ENCODE results near the gene CUBN. TPM values are rescaled to one million over a fixed set of nuclear protein-coding genes. Genes with fewer than 3 reads are reported as not detected.

Gene CUBN
- polyA plus RNA-seq, 4 donors: 0.18 to 161 TPM; not detected in 2

GRCh38 chr10:16867556-16867955 lies 262.1 kb downstream of the CUBN start:
- Histone ChIP-seq H3K4me1 (ENCODE audit: control insufficient read depth in 3 of 3, insufficient read depth in 2 of 3, low read depth in 1 of 3, low read length in 2 of 3) (no peaks in the 10 kb centered on the region), H3K27ac (ENCODE audit: low read depth in 1 of 3, low read length in 2 of 3) (no peak overlapping the region), H3K36me3 (ENCODE audit: control insufficient read depth in 3 of 3, insufficient read depth in 2 of 3, low read depth in 1 of 3, low read length in 3 of 3) (no peaks in the 10 kb centered on the region), H3K9me3 (ENCODE audit: control insufficient read depth in 2 of 2, insufficient read depth in 1 of 2, low read depth in 1 of 2, low read length in 1 of 2) (no peaks in the 10 kb centered on the region), H3K4me3 (ENCODE audit: low read depth in 1 of 3, low read length in 3 of 3) (no peak overlapping the region), H3K27me3 (ENCODE audit: control insufficient read depth in 3 of 3, insufficient read depth in 3 of 3, low read length in 3 of 3) (no peaks in the 10 kb centered on the region)
- 48 to 52% (median 50%) methylated on average over 2 of the region's 2 CpGs for WGBS, 3 donors
- no peak for FAIRE-seq
- DNase-seq: no peak

DNA sequence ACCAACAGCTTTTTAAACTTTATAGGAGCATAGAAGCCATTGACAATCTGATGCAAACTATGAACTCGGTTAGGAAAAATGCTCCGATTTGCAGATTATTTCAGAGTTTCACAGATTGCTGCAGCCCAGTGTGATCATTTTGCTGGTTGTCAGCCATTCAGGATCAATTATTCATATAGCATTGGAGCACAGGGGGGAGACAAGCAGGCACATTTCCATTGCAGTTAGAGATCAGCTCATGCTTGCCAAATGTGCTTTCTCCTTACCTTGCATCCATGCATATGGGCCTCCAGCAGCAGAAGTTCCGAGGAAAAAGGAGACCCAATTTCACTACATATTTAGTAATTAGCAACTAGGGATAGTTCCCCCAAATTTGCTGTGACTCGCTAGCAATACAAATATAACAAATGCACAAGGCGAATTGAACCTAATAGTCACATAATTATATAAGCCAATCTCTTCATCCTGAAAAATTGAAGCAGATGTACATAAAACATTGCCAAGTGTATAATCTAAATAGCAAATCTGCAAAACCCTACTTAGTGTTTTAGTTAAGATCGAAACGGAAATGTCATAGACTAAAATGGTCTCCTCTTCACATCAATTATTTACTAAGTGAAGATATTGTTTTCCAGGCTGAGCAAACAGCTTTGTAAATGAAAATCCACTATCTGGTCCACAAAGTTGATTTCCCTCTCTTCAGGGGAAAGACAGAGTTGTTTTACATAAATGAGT lies 262.9 kb downstream of the CUBN start:
- Histone ChIP-seq H3K27ac (ENCODE audit: low read depth in 1 of 3, low read length in 2 of 3) (no peak overlapping the region), H3K27me3 (ENCODE audit: control insufficient read depth in 3 of 3, insufficient read depth in 3 of 3, low read length in 3 of 3) (no peaks in the 10 kb centered on the region), H3K36me3 (ENCODE audit: control insufficient read depth in 3 of 3, insufficient read depth in 2 of 3, low read depth in 1 of 3, low read length in 3 of 3) (no peaks in the 10 kb centered on the region), H3K4me1 (ENCODE audit: control insufficient read depth in 3 of 3, insufficient read depth in 2 of 3, low read depth in 1 of 3, low read length in 2 of 3) (no peaks in the 10 kb centered on the region), H3K9me3 (ENCODE audit: control insufficient read depth in 2 of 2, insufficient read depth in 1 of 2, low read depth in 1 of 2, low read length in 1 of 2) (no peaks in the 10 kb centered on the region), H3K4me3 (ENCODE audit: low read depth in 1 of 3, low read length in 3 of 3) (no peak overlapping the region)
- FAIRE-seq (no peak), DNase-seq (no peak)
- 78 to 90% (median 87%) methylated on average over 7 of the region's 7 CpGs for WGBS, 3 donors

GRCh38 chr10:16865766-16866165 lies 263.8 kb downstream of the CUBN start:
- no peak overlapping the region for H3K27ac ChIP-seq (ENCODE audit: low read depth in 1 of 3, low read length in 2 of 3)
- WGBS, 3 donors: 83 to 89% (median 84%) methylated on average over 7 of the region's 7 CpGs
- FAIRE-seq: no peak
- H3K4me1 ChIP-seq (ENCODE audit: control insufficient read depth in 3 of 3, insufficient read depth in 2 of 3, low read depth in 1 of 3, low read length in 2 of 3): no peaks in the 10 kb centered on the region
- no peaks in the 10 kb centered on the region for H3K9me3 ChIP-seq (ENCODE audit: control insufficient read depth in 2 of 2, insufficient read depth in 1 of 2, low read depth in 1 of 2, low read length in 1 of 2)
- H3K27me3 ChIP-seq (ENCODE audit: control insufficient read depth in 3 of 3, insufficient read depth in 3 of 3, low read length in 3 of 3): no peaks in the 10 kb centered on the region
- no peak for DNase-seq
- no peaks in the 10 kb centered on the region for H3K36me3 ChIP-seq (ENCODE audit: control insufficient read depth in 3 of 3, insufficient read depth in 2 of 3, low read depth in 1 of 3, low read length in 3 of 3)
- no peak overlapping the region for H3K4me3 ChIP-seq (ENCODE audit: low read depth in 1 of 3, low read length in 3 of 3)

GRCh38 chr10:16863766-16864165 lies 265.8 kb downstream of the CUBN start:
- WGBS, 3 donors: 67 to 76% (median 70%) methylated on average over 2 of the region's 2 CpGs
- no peaks in the 10 kb centered on the region for H3K9me3 ChIP-seq (ENCODE audit: control insufficient read depth in 2 of 2, insufficient read depth in 1 of 2, low read depth in 1 of 2, low read length in 1 of 2)
- DNase-seq (no peak), FAIRE-seq (no peak)
- H3K4me1 ChIP-seq (ENCODE audit: control insufficient read depth in 3 of 3, insufficient read depth in 2 of 3, low read depth in 1 of 3, low read length in 2 of 3): no peaks in the 10 kb centered on the region
- H3K36me3 ChIP-seq (ENCODE audit: control insufficient read depth in 3 of 3, insufficient read depth in 2 of 3, low read depth in 1 of 3, low read length in 3 of 3): no peaks in the 10 kb centered on the region
- no peak overlapping the region for H3K4me3 ChIP-seq (ENCODE audit: low read depth in 1 of 3, low read length in 3 of 3)
- no peaks in the 10 kb centered on the region for H3K27me3 ChIP-seq (ENCODE audit: control insufficient read depth in 3 of 3, insufficient read depth in 3 of 3, low read length in 3 of 3)
- no peak overlapping the region for H3K27ac ChIP-seq (ENCODE audit: low read depth in 1 of 3, low read length in 2 of 3)

- 86 to 94% (median 92%) methylated on average over 4 of the region's 4 CpGs for WGBS, 3 donors
- DNase-seq: no peak
Measured at GRCh38 chr10:16857419-16857818, 272.2 kb downstream of the CUBN start.

GRCh38 chr10:16856567-16856966 lies 273.0 kb downstream of the CUBN start:
- Histone ChIP-seq H3K27me3 (ENCODE audit: control insufficient read depth in 3 of 3, insufficient read depth in 3 of 3, low read length in 3 of 3) (no peaks in the 10 kb centered on the region), H3K36me3 (ENCODE audit: control insufficient read depth in 3 of 3, insufficient read depth in 2 of 3, low read depth in 1 of 3, low read length in 3 of 3) (no peaks in the 10 kb centered on the region), H3K9me3 (ENCODE audit: control insufficient read depth in 2 of 2, insufficient read depth in 1 of 2, low read depth in 1 of 2, low read length in 1 of 2) (no peaks in the 10 kb centered on the region), H3K4me3 (ENCODE audit: low read depth in 1 of 3, low read length in 3 of 3) (no peak overlapping the region), H3K4me1 (ENCODE audit: control insufficient read depth in 3 of 3, insufficient read depth in 2 of 3, low read depth in 1 of 3, low read length in 2 of 3) (peaks cover 0 to 9% (median 0%) of the 10 kb centered on the region in 3 donors), H3K27ac (ENCODE audit: low read depth in 1 of 3, low read length in 2 of 3) (no peak overlapping the region)
- FAIRE-seq (no peak), DNase-seq (no peak)
- 55 to 69% (median 66%) methylated on average over 4 of the region's 4 CpGs for WGBS, 3 donors

More at GRCh38 chr10:16857419-16857818, 272.2 kb downstream of the CUBN start:
- Histone ChIP-seq H3K27me3 (ENCODE audit: control insufficient read depth in 3 of 3, insufficient read depth in 3 of 3, low read length in 3 of 3) (no peaks in the 10 kb centered on the region), H3K4me1 (ENCODE audit: control insufficient read depth in 3 of 3, insufficient read depth in 2 of 3, low read depth in 1 of 3, low read length in 2 of 3) (peaks cover 0 to 9% (median 0%) of the 10 kb centered on the region in 3 donors), H3K4me3 (ENCODE audit: low read depth in 1 of 3, low read length in 3 of 3) (no peak overlapping the region), H3K36me3 (ENCODE audit: control insufficient read depth in 3 of 3, insufficient read depth in 2 of 3, low read depth in 1 of 3, low read length in 3 of 3) (no peaks in the 10 kb centered on the region), H3K9me3 (ENCODE audit: control insufficient read depth in 2 of 2, insufficient read depth in 1 of 2, low read depth in 1 of 2, low read length in 1 of 2) (no peaks in the 10 kb centered on the region), H3K27ac (ENCODE audit: low read depth in 1 of 3, low read length in 2 of 3) (no peak overlapping the region)
- FAIRE-seq: no peak

- FAIRE-seq (no peak), DNase-seq (no peak)
- 74 to 80% (median 78%) methylated on average over 5 of the region's 5 CpGs for WGBS, 3 donors
- Histone ChIP-seq H3K9me3 (ENCODE audit: control insufficient read depth in 2 of 2, insufficient read depth in 1 of 2, low read depth in 1 of 2, low read length in 1 of 2) (no peaks in the 10 kb centered on the region), H3K4me3 (ENCODE audit: low read depth in 1 of 3, low read length in 3 of 3) (no peak overlapping the region), H3K4me1 (ENCODE audit: control insufficient read depth in 3 of 3, insufficient read depth in 2 of 3, low read depth in 1 of 3, low read length in 2 of 3) (peaks cover 0 to 9% (median 0%) of the 10 kb centered on the region in 3 donors), H3K27ac (ENCODE audit: low read depth in 1 of 3, low read length in 2 of 3) (no peak overlapping the region), H3K36me3 (ENCODE audit: control insufficient read depth in 3 of 3, insufficient read depth in 2 of 3, low read depth in 1 of 3, low read length in 3 of 3) (no peaks in the 10 kb centered on the region), H3K27me3 (ENCODE audit: control insufficient read depth in 3 of 3, insufficient read depth in 3 of 3, low read length in 3 of 3) (no peaks in the 10 kb centered on the region)
Measured at GRCh38 chr10:16856092-16856491, 273.5 kb downstream of the CUBN start.

- H3K27me3 ChIP-seq (ENCODE audit: control insufficient read depth in 3 of 3, insufficient read depth in 3 of 3, low read length in 3 of 3): no peaks in the 10 kb centered on the region
- peaks cover 0 to 9% (median 0%) of the 10 kb centered on the region in 3 donors for H3K4me1 ChIP-seq (ENCODE audit: control insufficient read depth in 3 of 3, insufficient read depth in 2 of 3, low read depth in 1 of 3, low read length in 2 of 3)
- no peaks in the 10 kb centered on the region for H3K36me3 ChIP-seq (ENCODE audit: control insufficient read depth in 3 of 3, insufficient read depth in 2 of 3, low read depth in 1 of 3, low read length in 3 of 3)
- no peak overlapping the region for H3K27ac ChIP-seq (ENCODE audit: low read depth in 1 of 3, low read length in 2 of 3)
- no peaks in the 10 kb centered on the region for H3K9me3 ChIP-seq (ENCODE audit: control insufficient read depth in 2 of 2, insufficient read depth in 1 of 2, low read depth in 1 of 2, low read length in 1 of 2)
- FAIRE-seq: no peak
- DNase-seq: peak; percentile 51 to 64
- H3K4me3 ChIP-seq (ENCODE audit: low read depth in 1 of 3, low read length in 3 of 3): no peak overlapping the region
Measured at GRCh38 chr10:16854623-16855022, 275.0 kb downstream of the CUBN start.

DNA sequence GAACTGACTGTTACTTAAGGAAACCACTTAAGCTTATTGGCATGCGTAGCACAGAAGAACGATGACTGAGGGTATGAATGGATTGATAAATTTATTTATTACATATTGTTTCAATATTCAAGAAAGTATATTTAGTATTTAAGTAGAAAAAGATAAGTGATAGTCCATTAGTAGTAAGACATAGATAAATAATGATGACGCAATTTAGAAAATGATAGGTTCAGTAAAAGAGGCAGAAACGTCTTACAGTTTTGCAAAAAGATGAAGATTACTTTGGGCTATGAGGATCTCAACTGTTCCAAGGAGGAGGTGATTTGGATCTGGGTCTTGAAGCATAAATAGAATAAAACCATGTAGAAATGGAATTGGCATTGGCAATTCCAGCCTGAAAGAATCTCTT lies 275.8 kb downstream of the CUBN start:
- DNase-seq (no peak), FAIRE-seq (no peak)
- Histone ChIP-seq H3K9me3 (ENCODE audit: control insufficient read depth in 2 of 2, insufficient read depth in 1 of 2, low read depth in 1 of 2, low read length in 1 of 2) (no peaks in the 10 kb centered on the region), H3K27me3 (ENCODE audit: control insufficient read depth in 3 of 3, insufficient read depth in 3 of 3, low read length in 3 of 3) (no peaks in the 10 kb centered on the region), H3K27ac (ENCODE audit: low read depth in 1 of 3, low read length in 2 of 3) (no peak overlapping the region), H3K4me1 (ENCODE audit: control insufficient read depth in 3 of 3, insufficient read depth in 2 of 3, low read depth in 1 of 3, low read length in 2 of 3) (peaks cover 0 to 9% (median 0%) of the 10 kb centered on the region in 3 donors), H3K36me3 (ENCODE audit: control insufficient read depth in 3 of 3, insufficient read depth in 2 of 3, low read depth in 1 of 3, low read length in 3 of 3) (no peaks in the 10 kb centered on the region), H3K4me3 (ENCODE audit: low read depth in 1 of 3, low read length in 3 of 3) (no peak overlapping the region)
- 86 to 87% (median 87%) methylated on average over 4 of the region's 4 CpGs for WGBS, 3 donors
